HG03571 (cell line): Measurements from ENCODE around the gene WNT9A.

ENCODE experiments used
- ATAC-seq: cut with Tn5 transposase; IDR thresholded peaks from one replicate; pipeline ENCODE4 v1.9.1; 2021; ENCODE audit not compliant: unreplicated experiment

WNT9A gene

DNA sequence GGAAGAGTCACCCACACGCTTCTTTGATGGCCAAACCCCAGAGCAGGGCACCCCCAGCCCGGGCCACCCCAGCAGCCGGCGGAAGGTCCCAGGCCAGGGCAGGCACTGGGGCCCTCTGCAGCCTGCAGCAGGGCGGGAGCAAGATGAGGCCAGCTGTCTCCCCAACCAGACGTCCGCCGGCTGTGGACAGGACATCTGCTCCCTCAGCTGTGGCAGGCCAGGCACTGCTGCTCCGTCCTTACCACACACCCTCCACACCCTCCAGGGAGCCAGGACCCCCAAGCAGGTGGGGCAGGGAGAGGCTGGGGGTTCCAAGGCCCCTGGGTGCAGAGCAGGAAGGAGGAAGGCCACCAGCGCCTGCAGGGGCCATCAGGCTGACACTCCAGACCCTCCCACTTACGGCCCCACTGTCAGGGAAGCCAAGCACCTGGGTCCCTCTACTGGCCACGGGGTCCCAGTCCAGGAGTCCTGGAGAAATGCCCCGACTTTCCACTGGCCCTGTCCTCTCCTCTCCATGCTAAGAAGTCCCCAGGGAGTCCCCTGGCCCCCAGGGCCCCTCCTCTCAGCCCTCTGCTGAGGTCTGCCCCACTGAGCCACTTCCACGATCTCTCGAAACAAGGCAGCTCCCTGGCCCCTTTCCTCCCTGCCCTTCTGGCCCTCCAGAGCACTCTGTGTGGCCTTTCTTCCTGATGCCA is 5.6 kb downstream of the WNT9A start:
- ATAC-seq: no peak

DNA sequence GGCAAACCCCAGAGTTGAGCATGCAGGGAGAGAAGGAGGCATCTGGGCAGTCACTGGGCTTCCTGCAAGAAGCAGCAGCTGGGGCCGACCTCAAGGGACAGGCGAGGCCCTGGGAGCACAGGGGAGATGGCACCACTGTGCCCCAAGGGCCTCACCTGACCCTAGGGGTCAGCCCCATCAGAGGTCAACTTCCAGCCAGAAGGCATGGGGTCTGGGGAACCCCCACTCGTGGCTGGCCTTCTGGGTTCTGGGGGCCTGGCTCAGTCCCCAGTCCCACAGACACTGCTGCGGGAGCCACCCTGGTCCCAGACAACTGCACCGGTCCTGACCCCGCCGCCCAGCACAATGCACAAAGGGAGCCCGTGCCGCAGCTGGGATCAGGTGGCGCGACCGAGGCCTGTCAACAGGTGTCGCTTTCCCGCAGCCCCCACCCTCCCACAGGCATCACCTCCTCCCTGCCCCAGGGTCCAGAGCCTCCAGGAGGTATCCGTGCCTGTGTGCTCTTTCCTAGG is 6.2 kb downstream of the WNT9A start:
- ATAC-seq: no peak

DNA sequence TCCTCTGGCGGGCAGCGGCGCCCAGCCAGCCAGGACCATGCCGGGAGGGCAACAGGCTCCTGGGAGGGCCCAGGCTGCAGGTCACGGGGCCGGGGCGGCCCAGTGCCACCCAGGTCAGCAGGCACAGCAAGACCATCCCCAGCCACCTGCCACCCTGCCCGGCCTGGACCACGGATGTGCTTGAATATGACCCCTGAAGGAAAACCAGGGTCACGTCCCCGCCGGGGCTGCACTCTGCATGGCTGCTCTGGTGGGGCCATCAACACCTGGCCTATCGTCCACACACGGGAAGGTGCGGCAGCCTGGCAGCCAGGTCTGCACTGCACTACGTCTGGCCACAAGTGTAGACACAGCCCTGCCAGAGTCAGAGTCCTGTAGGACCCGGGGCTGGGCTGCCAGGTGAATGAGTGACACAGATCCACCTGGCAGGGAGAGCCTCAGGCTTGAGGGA is 6.9 kb downstream of the WNT9A start:
- no peak for ATAC-seq

DNA sequence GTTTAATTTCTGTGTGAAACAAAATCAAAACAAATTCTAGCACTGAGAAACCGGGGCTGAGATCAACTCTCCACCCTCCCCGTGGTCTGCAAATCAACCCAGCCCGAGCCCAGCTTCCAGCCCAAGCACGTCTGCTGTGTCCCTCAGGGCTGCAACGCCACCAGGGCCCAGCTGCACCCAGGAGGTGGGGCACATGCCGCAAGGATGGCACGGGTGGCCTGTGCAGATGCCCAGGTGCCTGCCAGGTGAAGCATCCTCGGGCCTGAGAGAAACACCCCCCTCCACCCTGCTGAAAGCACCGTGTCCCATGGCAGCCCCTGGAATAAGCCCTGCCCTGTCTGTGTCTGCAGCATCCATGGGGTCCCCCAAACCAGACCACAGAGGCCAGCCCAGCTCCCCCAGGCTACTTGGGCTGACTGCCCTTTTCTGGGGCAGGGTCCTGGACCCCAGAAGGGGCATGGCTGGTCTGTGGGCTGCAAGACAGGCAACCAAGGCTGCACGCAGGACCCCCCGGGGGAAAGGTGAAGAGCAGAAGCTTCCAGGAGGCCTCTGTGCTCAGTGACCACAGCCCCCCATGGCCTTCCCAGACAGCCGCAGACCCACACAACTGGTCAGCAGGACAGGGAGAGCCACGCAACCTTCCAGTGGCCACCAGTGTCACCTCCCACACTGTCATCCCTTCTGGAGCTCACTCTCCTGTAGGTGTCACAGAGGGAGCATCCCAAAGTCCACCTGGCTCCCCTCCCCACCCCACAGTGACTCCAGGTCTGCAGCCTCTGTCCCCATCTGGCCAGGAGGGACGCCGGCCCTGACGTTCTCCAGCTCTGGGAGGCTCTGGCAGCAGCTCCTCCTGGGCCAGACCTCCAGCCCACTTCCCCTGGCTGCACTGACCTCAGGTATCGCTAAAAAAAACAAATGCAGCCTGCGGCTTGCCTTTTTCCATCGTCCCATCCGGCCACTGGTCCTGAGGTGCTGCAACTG is 7.7 kb downstream of the WNT9A start:
- ATAC-seq: no peak

DNA sequence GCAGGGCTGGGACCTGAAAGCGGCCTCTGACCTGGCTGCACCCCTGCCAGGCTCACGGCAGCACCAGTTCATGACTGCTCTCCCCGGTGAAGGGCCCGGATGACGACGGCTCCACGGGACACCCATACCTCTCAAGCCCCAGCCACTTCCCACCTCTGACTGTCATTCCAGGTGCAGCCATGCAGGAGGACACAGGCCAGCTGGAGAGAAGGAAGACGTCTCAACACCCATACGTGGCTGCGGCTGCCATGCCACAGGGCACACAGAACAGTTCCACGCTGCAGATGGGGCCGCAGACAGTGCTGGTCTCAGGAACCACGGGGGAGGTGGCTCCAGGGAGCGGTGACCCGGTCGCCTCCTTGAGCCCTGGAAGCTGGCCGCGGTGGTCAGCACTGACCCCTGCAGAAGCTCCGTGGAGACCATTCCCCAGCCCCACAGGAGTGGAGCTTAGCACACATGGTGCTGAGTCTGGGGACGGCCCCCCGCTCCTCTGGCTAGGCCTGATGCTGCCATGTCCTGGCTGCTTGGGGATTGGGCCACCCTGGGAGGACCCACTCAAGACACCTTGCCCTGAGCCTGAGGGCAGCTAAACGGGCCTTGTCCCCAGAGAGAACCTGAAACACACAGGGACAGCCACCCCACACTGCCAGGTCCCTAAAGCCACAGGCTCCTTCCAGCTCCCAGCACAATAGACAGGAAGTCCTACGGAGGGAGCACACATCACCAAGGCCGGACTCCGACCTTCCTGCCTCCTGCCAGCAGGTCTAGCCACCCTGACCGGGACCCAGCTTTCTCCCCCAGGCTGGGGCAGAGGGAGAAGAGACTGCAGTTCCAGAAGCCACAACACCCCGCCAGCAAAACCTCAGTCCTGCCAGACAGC is 8.6 kb downstream of the WNT9A start:
- ATAC-seq: no peak

DNA sequence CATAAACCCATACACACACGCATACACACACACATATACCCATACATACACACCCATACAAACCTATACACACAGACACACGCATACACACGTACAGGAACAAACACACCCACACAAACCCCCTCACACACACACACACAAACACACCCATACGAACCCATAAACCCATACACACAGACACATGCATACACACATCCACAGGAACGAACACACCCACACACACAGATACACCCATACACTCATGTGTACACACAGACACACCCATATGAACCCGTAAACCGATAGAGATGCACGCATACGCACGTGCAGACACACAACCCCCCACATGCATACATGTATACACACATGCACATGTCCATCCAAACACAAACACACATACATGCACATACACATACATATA is 9.5 kb downstream of the WNT9A start:
- no peak for ATAC-seq

DNA sequence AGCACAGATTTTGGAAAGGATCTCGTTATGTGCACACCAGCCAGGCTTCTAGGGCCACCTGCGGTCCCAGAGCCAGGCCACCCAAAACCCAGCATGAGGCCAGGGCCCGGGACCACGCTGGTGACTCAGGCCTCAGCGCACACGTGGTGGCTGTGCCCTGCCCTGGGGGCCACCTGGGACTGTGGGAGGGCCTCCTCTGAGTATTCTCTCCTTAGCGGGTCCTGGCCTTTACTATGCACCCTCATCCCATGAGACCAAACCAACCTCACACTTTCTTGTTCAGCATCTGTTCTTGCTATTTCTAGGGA is 9.9 kb downstream of the WNT9A start:
- no peak for ATAC-seq

DNA sequence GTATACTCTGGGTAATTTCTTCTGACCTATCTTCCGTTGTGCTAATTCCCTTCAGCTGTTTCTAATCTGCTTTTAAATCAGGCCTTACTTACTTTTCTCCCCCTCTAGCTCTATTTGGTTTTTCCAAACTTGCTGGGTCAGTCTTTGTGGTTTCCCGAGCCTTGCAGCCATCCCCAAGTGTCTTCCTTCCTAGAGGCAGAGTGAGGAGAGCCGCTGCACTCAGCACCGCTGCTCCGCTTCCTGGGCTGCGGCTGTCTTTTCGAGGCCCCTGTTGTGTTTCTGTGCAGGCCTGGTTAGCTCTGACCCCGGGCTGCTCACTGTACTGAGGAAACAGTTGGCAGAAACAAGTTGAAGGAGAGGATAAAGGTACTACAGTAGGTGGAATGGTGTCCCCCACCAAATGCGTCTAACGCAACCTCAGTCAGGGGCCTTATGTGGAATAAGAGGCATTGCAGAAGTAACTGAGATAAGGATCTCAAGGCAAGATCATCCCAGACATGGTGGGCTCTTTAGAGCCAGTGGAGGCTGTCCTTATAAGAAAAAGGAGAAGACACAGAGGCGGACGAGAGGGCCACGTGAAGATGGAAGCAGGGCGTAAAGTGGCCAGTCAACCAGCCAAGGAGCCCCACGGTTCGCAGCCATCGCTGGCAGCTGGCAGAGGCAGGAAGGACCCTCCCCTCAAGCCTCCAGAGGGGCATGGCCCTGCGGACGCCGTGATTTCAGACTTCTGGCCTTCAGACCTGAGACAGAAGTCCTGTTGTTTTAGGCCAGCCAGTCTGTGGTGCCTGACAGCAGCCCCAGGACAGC is 10.5 kb downstream of the WNT9A start:
- no peak for ATAC-seq

DNA sequence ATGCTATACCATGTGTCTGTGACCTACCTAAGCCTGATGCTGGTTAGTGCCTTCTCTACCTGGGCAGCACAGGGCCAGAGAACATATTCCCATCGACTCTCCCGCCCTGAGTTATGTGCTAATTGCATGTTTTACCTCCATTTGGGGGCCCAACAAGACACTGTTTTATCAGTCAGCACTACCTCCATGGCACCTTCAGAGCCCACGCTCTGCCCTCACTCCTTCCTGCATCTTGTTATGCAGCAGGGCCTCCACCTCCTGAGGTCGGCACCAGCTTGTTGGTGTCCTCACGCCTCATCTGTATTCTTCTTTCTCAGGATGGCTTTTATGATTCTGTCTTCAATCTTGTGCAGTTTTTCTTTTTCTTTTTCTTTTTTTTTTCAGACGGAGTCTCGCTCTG is 11.9 kb downstream of the WNT9A start:
- no peak for ATAC-seq

DNA sequence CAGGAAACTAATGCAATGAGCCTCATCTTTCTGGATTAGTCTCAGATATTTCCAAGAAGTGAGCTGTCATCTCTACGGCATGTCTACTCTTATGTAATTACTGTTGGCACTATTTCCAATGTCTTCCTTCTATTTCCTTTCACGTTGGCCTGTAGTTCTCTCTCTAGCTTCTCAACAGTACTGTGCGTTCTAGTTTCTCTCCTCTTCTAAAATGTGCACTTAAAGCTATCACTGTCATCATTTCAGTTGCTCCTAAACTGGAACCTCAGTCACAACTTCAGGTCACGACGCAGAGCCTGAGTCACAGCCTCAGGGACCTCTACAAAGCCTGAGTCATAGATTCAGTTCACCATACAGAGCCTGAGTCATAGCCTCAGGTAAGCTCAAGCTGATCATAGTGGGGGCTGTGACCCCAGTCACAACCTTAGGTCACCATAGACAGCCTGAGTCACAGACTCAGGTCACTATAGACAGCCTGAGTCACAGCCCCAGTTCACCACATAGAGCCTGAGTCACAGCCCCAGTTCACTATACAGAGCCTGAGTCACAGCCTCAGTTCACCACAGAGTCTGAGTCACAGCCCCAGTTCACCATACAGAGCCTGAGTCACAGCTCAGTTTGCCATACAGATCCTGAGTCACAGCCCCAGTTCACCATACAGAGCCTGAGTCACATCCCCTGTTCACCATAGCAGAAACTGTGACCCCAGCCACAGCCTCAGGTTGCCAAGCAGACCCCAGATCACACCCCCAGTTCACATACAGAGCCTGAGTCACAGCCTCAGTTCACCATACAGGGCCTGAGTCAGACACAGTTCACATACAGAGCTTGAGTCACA is 13.0 kb downstream of the WNT9A start:
- no peak for ATAC-seq

DNA sequence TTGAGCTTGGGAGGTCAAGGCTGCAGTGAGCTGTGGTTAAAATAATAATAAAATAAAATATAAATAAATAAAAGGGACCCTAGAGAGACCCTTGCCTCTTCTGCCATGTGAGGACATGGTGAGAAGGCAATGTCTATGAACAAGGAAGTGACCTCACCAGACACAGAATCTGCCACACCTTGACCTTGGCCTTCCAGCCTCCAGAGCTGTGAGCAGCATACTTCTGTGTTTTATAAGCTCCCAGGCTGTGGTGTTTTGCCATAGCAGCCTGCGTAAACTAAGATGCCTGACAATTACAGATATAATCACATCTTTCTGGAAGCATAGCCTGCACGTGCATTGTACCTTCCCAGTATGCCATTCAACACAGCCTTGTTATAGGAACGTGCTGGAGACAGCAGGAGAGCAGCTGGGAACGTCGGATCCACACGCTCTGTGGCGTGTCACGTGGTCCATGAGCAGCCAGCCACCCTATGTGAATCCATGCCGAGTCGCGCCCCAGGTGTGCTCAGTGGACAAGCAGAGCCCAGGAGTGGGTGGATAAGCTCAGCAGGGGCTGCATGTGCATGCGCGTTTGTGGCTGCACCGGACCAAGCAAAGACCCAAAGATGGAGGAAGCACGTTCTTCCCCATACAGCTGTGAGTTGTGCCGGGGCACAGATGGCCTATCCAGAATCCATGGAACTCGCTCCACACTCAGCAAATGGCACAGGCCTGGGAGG is 17.8 kb downstream of the WNT9A start:
- ATAC-seq: no peak

DNA sequence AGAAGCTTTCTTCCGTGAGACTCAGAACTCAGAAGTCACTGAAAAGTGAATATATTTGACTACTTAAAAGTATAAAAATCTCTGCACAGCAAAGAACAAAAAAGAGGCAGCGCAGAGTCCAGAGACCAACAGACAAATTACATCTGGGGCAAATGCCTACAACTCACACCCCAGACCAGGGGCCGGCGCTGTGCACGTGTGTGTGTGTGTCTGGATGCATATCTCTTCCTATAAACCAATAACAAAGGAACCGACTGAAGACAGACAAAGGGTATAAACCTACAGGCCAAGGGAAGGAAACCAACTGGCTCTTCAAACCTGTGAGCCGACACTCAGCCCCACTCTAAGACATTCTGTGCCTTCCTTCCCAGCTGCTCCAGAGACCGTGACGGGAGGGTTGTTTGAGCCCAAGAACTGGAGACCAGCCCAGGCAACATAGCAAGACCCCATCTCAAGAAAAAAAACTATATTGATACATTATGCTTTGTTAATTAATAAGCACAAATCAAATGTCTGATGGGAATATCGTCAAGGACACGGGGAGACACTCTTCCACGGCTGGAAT is 18.8 kb downstream of the WNT9A start:
- no peak for ATAC-seq

DNA sequence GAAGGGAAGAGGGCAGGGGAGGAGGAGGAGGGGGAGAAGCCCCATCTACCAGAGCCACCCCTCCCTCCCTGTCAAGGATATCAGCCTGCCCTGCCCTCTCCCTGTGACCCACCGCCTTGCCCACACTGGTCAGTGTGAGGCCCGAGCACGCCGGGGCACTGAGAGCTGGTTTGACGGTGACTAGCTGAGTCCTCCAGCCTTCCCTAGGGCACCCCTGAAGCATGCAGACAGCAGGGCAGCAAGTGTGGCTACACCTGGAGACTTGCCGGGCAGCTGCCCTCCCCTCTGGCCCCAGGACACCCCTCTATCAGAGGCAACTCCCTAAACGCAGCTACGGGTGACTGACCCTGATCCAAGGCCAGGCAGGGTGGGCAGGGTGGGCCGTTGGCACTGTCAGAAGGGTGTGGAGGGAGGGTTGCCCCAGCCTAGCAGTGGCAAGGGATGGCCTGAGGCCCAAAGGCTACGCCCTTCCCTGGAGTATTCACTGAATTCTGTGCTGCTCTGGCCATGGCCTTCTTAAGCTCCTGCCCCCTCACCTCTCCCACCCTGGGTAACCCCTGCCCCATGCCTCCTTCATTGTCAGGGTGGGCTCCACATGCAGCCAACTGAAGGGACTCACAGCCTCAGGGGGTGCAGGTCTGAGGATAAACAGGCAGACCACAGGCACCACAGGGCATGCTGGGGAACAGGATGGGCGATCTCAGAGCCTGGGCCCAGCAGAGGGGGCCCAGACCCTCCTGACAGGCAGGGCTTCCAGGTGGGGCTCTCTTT is 19.6 kb downstream of the WNT9A start:
- no peak for ATAC-seq

DNA sequence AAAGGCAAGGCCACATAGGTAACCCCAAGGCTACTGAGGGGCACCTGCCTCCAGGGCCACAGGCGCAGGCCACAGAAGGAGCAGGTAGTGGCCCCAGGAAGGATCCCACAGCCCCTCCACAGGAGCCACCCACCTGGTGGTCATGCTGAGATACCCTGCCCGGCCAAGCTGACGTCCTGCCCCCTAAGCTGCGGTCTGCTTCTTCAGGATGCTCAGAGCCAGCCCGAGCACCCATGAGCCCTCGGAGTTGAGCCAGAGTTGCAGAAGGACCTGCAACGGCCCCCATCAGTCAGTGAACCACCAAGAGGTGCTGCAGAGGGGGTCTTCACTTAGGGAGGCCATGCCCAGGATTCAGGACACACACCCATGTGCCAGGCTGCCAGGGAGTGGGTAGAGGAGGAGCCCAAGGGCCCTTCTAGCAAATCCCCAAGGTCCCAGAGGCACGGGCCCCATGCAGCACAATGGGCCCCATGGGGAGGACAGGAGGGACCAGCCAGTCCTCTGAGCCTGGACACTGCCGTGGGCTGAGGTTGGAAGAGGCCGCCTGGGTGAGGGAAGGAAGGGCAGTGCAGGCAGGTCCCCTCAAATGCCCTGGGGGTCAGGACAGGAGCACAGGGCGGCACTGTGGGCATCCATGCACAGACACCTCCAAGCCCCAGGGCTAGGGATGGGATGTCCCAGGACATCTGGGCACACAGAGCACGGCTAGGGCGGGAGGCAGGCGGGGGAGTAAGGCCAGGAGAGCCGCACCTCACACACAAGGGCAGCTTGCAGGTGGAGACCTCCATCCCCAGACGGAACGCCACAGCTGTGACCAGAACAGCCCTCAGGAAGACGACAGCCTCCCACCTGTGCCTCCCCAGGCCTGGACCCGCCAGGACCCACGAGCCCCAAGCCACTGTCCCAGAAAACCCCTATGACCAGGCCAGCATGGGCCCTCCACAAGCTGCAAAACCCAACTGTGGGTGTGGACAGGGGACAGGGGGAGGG is 20.5 kb downstream of the WNT9A start:
- ATAC-seq: no peak

DNA sequence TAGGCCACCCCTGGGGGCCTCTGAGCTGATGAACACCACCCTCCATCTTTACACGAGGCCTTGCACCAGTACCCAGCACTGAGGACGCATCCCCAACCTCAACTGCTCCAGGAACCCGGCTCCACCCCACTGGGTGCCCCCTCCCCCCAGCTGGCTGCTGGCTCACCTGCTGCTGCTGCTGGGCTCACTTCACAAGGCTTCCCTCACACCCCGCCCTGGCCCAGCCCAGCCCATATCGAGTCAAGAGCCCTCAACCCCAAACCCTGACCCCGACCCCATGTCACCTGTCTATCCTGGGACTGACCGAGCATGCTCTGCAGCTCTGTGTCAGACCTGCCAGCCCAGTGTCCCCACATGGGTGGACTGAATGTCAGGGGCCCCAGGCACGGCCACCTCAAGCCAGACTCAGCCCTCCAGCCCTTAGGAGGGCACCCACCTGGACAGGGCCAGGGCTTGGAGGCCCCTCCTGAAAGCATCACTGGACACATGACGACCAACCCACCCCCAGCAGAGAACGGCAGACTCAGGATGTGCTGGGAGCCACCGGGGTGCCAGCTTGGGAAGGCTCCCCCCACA is 21.4 kb downstream of the WNT9A start:
- no peak for ATAC-seq

DNA sequence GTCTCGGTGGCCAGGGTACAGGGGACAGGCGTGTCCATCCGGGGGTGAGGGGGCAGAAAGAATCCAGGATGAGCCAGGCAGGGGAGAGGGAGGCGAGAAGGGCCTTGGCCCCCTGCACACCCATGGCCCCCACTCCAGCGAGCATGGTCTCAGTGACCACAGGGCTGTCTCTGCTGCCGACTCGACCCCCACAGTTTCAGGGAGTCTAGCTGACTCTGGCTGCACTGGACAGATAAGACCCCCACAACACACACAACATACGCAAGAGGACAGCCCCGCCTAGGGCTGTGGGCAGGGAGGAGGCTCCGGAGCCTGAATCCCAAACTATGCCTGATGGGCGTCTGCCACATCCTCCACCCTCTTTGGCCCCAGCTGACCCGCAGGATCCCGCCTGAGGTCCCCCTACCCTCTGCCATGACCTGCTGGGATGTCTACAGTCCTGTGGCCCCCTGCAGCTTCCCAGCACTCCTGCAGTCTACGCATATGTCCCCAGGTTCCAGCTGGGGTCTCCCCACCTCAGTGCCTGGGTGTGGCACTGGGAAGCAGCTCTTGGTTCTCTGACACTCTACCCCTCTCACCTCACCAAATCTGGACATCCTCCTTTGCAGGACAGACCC is 22.0 kb downstream of the WNT9A start:
- ATAC-seq: no peak
